GM18867 (cell line): Measurements from ENCODE around the gene NAXE.
"Not testable (repeated sequence)": the region's sequence is repeated elsewhere in the genome, so short reads cannot be mapped to it uniquely, and the experiment has no call there.

ENCODE experiments used
- ATAC-seq: cut with Tn5 transposase; IDR thresholded peaks from one replicate; pipeline ENCODE4 v1.9.1; 2021; ENCODE audit warnings: mild to moderate bottlenecking, moderate library complexity; ENCODE audit not compliant: unreplicated experiment

NAXE gene

DNA sequence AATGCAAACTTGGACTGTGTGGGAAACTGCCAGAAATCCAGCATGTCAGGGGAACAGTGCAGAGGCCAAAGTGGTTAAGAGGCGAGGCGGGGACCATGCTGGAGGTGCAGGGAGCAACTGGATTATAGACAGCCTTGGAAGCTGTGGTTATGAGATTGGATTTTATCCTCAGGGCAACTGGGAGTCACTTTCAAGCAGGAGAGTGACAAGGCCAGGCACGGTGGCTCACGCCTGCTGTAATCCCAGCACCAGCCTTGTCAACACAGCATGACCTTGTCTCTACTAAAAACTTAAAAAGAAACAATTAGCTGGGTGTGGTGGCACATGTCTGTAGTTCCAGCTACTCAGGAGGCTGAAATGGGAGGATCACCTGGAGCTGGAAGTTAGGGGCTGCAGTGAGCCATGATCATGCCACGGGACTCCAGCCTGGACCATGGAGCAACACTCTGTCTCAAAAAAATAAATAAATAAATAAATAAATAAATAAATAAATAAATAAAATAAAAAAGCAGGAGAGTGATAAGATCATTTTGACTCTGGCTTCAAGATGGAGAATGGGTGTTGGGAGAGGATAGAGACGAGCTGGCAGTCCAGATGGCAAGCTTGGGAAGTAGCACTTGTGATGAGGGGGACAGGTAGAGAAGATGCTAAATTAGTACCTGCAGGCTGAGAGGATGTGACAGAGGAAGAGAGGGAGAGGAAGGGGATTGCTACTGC, 31.2 kb downstream of the NAXE start:
- no peak for ATAC-seq

DNA sequence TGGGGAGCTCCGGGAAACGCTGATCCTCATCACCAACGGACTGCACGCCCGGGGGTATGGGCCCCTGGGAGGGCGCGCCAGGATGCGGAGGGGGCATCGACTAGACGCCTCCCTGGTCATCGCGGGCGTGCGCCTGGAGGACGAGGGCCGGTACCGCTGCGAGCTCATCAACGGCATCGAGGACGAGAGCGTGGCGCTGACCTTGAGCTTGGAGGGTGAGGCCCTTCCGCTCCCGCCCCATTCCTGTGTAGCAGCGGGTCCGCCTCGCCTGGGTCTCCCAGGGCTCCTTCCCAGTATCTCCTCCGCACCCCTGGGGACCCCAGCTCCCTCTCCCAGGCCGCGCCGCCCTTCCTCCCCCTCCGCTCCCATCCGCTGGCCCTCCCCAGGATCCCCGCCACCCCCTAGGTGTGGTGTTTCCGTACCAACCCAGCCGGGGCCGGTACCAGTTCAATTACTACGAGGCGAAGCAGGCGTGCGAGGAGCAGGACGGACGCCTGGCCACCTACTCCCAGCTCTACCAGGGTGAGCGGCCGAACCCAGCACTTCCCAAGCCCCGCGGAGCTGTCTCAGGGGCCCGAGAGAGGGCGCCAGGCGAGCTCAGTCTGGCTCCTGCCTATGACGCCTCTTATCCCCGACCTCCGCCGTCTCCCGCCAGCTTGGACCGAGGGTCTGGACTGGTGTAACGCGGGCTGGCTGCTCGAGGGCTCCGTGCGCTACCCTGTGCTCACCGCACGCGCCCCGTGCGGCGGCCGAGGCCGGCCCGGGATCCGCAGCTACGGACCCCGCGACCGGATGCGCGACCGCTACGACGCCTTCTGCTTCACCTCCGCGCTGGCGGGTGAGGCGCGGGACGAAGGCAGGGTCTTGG, 32.6 kb downstream of the NAXE start:
- ATAC-seq, result no peak

DNA sequence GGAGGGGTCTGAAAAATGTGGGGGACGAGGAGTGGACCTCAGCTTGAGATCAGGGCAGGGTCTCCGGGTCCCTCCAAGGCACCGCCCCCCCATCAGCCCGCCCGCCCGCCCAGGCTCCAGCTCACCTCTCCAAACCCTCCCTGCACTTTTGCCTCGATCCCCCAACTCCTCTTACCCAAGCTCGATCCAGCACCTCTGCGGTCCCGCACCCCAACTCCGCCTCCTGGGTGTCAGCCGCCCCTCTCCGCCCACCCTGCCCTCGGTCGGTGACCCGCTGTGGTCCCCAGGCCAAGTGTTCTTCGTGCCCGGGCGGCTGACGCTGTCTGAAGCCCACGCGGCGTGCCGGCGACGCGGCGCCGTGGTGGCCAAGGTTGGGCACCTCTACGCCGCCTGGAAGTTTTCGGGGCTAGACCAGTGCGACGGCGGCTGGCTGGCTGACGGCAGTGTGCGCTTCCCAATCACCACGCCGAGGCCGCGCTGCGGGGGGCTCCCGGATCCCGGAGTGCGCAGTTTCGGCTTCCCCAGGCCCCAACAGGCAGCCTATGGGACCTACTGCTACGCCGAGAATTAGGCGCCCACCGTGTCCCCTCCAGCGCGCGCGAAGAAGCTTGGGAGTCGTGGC, 33.3 kb downstream of the NAXE start:
- no peak for ATAC-seq

DNA sequence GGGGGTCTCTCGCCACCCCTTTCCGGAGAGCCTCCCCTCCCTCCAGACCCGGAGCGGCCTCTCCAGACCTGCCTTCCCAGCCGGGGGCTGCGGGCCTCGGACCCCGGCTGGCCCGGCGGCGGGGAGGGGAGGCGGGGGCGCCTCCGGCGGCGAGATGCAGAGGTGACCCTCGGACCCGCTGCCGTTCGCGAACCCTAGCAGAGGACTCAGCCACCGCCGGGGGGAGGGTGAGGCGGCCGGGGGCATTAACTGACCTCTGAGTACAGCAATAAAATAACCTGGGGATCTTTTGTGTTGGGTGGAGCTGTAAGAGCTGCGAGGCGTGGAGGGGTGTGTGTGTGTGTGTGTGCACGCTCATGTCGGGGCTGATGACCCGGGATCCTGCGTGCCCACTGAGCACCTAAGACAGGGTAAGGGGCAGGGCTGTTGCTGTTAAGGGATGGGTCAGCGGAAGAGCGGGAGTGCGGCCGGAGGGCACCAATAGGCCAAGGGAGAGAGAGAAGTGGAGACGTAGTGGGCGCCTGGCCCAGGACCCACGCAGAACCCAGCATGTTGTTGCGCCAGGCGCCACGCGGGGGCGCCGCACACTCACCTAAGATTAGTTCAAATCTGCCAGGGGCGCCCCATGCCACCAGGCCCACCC, 34.0 kb downstream of the NAXE start:
- no peak for ATAC-seq

DNA sequence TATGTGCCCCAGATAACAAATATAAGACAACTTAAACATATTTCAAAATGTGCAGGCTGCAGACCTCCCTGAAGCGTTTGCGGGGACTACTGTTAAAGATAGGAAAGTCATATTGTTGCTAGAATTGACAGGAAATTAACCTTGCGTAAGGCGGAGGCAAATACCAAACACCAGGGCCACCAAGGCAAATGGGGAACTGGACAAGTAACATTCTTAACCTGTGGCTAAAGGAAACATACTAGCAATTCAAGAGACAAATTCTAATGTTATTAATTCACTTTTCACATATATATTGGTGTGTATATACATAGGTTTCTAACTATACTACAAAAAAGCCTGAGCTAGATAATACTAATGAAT, 34.5 kb downstream of the NAXE start:
- no peak for ATAC-seq

DNA sequence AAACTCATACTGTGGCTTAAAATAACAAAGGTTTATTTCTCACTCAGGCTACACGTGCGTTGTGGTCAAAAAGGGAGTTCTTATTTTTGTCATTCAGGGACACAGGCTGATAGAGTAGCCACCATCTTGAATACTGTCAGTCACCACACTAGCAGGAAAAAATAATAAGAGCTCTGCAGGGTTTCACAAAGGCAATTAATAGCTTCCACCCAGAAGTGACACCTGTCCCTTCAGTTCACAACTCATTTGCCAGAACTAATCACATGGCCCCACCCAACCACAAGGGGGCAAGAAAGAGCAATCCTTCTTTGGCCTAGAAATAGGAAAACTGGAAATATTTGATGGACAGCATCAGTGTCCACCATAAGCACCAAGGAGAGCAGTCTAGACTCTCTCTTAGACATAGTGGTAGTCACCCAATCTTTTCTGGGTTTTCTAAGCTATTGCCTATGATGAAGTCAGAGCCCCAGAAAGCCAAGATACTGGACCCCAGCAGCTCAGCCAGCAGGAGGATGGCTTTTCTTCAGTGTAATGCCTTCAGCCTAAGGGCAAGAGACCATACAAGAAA, 35.8 kb downstream of the NAXE start:
- ATAC-seq, result no peak

DNA sequence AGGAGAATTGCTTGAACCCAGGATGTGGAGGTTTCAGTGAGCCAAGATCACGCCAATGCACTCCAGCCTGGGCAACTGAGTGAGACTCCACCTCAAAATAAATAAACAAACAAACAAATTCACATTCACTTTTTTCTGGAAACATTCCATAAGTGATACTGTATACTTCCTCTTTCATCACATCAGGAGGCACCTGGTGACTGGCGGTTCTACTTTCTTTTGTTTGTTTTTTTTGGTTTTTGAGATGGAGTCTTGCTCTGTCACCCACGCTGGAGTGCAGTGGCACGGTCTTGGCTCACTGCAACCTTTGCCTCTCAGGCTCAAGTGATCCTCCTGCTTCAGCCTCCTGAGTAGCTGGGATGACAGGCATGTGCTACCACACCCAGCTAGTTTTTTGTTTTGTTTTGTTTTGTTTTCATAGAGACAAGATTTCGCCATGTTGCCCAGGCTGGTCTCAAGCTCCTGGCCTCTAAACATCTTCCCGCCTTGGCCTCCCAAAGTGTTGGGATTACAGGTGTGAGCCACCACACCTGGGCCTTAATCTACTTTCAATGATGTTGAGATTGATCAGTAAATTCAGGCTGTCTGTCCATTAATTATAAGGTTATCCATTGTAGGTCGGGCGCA, 38.4 kb downstream of the NAXE start:
- no peak for ATAC-seq

DNA sequence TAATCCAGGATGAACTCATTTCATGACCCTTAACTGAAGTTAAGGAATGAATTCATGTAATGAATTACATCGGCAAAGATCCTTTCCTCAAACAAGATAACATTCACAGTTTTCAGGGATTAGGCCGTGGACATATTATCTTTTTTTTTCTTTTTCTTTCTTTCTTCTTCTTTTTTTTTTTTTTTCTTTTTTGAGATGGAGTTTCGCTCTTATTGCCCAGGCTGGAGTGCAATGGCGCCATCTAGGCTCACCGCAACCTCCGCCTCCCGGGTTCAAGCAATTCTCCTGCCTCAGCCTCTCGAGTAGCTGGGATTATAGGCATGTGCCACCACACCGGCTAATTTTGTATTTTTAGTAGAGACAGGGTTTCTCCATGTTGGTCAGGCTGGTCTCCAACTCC, 39.6 kb downstream of the NAXE start:
- ATAC-seq, result not testable (repeated sequence)

DNA sequence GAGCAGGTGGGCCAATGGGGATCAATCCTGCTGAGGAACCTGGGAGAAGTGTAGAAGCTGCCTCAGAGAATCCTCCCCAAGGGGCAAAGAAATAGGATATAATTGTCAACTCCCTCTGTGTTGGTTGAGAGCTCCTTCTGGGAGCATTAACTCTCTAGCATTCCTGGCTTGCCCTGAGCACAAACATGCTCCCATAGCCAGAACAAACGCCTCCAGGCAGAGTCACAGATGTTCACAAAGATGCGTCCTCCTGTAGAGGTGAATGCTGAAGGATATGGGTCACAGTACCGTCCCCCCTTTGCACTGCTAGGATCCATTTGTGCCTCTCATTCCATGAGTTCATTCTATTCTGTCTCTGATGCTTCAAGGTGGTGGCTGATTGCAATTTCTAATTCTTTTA, 40.8 kb downstream of the NAXE start:
- ATAC-seq, result no peak

DNA sequence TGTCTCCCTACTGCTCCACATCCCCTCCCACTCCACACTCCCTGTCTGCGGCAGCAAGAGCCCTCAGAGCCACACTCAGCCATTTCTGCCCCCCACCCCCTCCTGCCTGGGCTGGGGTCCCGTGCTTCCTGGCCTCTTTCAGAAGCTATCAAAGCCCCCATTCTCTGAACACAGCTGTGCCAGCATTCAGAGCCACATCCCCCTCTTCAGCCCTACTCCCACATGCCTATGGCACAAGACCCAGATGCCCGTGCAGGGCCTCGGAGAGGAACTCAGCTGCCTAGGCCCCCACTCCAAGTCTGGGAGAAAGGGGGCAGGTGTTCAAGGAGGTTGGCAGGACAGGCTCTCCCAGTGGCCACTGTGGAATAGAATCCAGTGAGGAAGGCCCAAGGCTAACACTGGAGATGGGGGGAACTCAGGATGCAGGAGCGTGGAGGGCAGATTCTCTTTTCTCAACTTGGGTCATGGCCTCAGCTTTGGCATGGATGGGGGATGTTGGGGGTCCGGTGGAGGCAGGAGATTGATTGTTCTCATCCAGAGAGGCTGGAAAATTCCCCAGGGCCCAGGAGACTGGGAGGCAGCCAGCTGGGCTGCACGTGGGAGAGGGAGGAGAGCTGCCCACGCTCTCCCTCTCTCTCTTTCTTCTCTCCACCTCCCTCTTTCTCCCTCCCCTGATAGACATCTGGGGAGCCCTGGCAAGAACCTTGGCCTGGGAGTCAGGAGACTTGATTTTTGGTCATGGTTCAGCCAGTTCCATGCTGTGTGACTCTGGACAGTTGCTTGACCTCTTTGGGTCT, 46.8 kb downstream of the NAXE start:
- ATAC-seq, result no peak

DNA sequence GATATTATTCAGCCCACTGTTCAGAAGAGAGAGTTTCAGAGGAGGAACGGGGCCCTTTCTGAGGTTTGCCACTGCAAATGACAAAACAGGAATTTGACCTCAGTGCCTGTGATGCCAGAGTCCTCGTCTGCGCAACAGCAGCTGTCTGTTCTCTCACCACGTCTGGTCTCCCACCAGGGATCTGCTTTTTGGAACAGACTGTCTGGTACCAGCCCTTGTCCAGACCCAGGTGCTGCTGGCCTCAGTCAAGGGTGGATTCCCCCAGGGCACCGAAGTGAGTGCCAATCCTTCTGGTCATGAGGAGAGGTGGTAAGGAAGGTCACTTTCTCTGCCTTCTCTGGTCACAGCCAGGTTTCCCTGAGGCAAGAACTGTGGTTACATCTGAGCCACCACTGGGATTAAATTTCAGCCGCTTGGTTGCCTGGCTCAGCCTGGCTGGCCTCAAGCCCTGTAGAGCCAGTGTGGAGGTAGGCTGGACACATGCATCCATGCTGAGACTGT, 48.1 kb downstream of the NAXE start:
- no peak for ATAC-seq

DNA sequence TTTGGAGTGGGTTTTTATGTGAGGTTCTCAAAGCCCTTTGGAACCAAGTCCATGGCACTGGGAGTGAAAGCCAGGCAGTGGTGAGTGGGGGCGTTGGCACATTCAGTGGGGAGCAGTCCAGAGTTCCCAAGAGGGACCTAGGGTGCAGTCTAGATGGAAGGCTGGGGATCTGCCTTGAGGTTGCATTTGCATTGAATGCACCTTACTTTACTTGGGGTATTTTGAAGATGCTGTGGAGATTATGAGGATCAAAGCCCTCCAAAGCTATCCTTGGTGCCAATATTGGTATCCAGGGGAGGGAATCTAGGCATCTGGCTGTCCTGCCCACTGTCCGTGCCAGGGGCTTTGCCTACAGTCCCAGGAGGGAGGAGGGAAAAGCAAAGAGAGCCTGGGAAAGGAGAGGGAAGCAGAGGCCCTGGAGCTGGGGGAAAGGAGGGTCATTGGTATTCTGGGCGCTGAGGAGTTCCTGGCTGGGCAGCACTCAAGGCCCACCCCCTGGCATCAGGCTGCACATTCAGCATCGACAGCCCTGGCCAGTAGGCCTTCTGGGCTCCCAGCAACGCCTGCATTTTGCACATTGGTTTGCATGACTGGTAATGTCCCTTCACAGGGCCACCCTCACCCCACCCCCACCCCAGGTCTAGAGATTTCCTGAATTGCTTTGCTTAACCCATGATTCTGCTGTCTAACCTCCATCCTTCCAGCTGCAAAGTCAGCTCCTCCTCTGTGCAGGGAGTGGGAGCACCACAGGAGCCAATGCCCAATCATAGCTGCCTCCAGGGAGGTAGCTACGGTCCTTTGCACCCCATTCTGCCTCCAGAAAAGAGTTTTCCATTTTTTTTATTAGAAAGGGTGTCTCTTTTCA, 49.5 kb downstream of the NAXE start:
- no peak for ATAC-seq

DNA sequence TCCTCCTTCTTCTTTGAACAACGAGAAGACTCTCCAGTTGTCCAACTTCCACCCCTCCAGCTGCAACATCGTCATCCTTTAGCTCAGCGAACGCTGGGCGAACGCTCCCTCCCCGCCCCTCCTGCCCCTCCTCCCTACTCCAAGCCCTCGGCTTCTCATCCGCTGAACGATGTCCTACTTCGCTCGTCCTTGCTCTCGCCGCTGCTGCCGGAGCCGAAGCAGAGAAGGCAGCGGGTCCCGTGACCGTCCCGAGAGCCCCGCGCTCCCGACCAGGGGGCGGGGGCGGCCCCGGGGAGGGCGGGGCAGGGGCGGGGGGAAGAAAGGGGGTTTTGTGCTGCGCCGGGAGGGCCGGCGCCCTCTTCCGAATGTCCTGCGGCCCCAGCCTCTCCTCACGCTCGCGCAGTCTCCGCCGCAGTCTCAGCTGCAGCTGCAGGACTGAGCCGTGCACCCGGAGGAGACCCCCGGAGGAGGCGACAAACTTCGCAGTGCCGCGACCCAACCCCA, 50.2 kb downstream of the NAXE start, which contains the start of gene BCAN:
BCAN (plus strand) TSS at position 357 of the 504 bp plus-strand sequence. CDS start 3,938 bp downstream, outside the sequence.
- ATAC-seq, result no peak

DNA sequence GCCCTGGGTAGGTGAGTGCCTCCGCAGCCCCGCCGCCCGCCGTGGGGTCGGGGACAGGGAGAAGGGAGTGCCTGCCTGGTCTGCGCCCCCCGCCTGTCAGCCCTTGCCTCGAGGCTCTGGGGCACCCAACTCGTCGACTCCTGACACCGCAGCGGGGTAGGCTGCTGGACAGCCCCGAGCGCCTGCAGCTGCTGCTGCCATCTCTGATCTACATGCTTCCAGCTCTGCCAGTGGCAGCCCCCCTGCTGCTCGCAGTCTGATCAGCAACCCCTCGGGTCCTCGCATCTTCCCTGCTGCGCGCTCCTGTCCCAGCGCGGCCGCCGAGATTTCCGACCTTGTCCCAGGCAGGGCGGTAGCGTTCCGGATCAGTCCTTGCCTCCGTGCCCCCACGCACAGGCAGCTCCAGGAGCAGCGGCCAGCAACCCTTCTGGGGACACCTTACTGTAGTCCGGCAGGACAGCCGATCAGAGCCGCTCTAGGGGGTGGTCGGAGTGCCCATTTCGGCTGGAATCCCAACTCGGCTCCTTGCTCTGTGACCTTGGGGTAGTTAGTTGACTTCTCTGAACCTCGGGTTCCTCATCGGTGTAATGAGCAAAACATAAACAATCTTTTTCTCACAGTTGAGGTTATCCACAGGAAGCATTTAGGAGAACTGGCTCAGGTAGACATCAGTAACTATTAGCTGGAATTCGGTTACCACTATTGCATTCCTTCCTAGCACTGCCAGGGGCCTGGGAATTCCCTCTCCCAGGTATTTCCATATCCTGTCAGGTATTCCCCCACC, 50.9 kb downstream of the NAXE start:
- no peak for ATAC-seq

DNA sequence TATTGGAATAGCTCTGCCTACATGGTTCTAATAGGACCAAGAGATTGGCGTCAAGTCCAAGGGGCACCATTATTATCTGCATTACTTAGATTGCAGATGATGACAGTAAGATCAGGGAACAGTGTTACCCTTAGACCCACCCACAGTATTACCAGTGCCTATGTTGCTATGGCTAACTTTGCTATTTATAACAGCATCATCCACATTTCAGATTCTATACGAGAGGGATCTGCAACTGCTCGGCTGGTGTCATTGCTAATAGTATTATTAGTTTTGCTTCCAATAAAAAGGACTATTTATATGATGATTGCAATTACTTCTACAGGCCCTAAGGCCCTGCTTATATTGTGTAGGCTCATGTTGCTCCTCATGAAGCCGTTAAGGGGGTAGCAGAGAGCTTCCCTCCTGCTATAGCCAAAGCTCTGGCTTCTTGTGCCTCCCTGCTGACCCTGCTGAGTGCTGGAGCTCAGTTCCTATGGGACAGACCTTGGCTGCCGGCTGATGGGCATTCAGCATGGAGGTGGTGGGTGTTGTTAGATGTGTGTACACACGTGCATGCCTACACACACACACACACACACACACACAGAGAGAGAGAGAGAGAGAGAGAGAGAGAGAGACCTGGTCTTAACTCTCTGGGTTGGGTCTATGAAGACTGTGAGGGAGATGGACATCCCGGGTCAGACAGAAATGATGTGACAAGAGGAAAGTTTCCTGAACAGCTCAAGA, 51.6 kb downstream of the NAXE start:
- no peak for ATAC-seq

DNA sequence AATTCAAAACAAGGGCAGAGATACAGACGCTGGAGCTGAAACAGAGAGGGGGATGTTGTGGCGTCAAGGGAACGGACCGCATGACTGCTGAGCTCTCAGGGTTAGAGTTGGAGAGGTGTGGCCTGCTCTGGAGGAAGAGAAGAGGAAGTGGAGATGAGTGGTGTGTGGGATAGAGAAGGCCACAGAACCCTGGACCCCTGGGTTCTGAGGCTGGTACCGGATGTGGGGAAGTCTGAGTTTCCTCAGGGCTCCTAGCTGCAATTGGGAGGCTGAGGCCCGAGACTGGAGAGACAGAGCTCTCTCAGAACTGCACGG, 52.2 kb downstream of the NAXE start:
- no peak for ATAC-seq
